Fibroblast of the aortic adventitia (primary cell): ENCODE results near the gene TMEM229B. TPM values are rescaled to one million over a fixed set of nuclear protein-coding genes. Genes with fewer than 3 reads are reported as not detected.
A peak's percentile ranks its signal among the peaks of the same experiment; 100 is the strongest.

Experiments
- DNase-seq: peaks from one replicate; pipeline ENCODE4 v3.0.0-alpha.2; 2010; ENCODE audit warnings: low read depth
- H3K4me3 ChIP-seq: 2 replicates; pipeline ENCODE4 v1.5.1; 2011; ENCODE audit warnings: low read depth, mild to moderate bottlenecking, control low read depth, low read length, moderate library complexity
- CTCF ChIP-seq: IDR thresholded peaks from 2 replicates; pipeline ENCODE4 v1.5.1; 2011; ENCODE audit warnings: mild to moderate bottlenecking, low read length, control low read depth, inconsistent platforms; ENCODE audit not compliant: insufficient read depth
- total RNA-seq: library from RNA; depleted of rRNA; stranded (reverse); fragments of >200 nt; gene quantifications from 2 replicates; pipeline ENCODE4 v1.2.3, GENCODE V29; 2012; ENCODE audit warnings: low replicate concordance

TMEM229B gene
- total RNA-seq, 1 donor = 0.81 TPM

- no peak overlapping the region for H3K4me3 ChIP-seq
- DNase-seq = peak; percentile 16
- no peak for TF ChIP-seq CTCF
Observed at GRCh38 chr14:67510121-67510520, 21.6 kb upstream of the TMEM229B start.

- no peak for DNase-seq
- H3K4me3 ChIP-seq = no peak overlapping the region
- no peak for TF ChIP-seq CTCF
Observed at GRCh38 chr14:67508956-67509355, 20.4 kb upstream of the TMEM229B start.

- no peak overlapping the region for H3K4me3 ChIP-seq
- no peak for DNase-seq
- no peak for TF ChIP-seq CTCF
Observed at GRCh38 chr14:67505254-67505653, 16.7 kb upstream of the TMEM229B start.

GRCh38 chr14:67503331-67503730, 14.8 kb upstream of the TMEM229B start:
- H3K4me3 ChIP-seq = no peak overlapping the region
- no peak for TF ChIP-seq CTCF
- no peak for DNase-seq

- no peak for DNase-seq
Observed at GRCh38 chr14:67502867-67503266, 14.3 kb upstream of the TMEM229B start.

GRCh38 chr14:67501670-67502069, 13.1 kb upstream of the TMEM229B start:
- DNase-seq = no peak
- no peak for TF ChIP-seq CTCF
- no peak overlapping the region for H3K4me3 ChIP-seq

More at GRCh38 chr14:67502867-67503266, 14.3 kb upstream of the TMEM229B start:
- no peak for TF ChIP-seq CTCF
- H3K4me3 ChIP-seq = no peak overlapping the region

- H3K4me3 ChIP-seq = no peak overlapping the region
- no peak for DNase-seq
- no peak for TF ChIP-seq CTCF
Observed at GRCh38 chr14:67500981-67501380, 12.5 kb upstream of the TMEM229B start.
